GM21737 (cell line): ENCODE data around the gene NEGR1.

ENCODE experiments used
- ATAC-seq: cut with Tn5 transposase; IDR thresholded peaks from one replicate; pipeline ENCODE4 v1.9.1; 2021; ENCODE audit warnings: mild to moderate bottlenecking, moderate library complexity; ENCODE audit not compliant: unreplicated experiment

The NEGR1 gene

GRCh38 chr1:71788113-71788512, 494.2 kb downstream of the NEGR1 start:
- no peak for ATAC-seq

GRCh38 chr1:71787699-71788098, 494.6 kb downstream of the NEGR1 start:
- no peak for ATAC-seq

DNA sequence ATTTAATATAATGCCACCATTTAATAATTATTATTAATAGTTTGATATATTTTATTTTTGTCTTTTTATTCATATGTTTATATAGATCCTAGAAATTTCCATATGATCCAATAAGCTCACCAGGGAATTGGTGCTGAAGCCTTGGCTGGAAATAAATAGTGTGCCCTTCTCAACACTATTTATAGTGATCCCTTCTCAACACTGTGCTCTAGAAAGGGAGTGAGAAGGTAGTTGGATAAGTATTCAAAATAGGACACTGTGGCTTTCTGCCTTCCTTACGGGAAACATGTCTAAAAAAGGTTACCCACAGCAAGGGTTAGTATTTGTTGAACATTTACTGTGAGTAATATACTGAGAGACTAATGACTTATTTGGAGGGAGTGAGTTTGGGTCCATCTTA, 496.1 kb downstream of the NEGR1 start:
- no peak for ATAC-seq

GRCh38 chr1:71785450-71785849, 496.9 kb downstream of the NEGR1 start:
- ATAC-seq, result no peak

DNA sequence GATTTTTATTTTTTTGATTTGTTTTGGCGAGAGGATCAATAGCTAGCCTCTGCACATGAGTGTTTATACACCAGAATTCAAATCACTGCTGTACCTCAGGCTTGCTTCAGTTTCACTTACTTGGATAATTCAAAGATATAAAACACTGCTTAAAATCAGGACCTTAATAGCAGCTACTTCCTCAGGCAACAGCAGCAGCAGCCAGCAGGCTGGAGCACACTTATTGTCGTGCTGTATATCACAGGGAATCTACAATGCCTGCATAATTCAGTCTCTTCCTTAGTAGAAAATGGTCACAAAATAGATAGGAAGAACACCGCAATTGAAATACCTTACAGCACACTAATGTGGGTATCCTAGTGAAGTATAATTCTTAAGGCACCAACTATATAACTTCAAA, 497.3 kb downstream of the NEGR1 start:
- ATAC-seq, result no peak

- no peak for ATAC-seq
Measured at GRCh38 chr1:71784241-71784640, 498.1 kb downstream of the NEGR1 start.

DNA sequence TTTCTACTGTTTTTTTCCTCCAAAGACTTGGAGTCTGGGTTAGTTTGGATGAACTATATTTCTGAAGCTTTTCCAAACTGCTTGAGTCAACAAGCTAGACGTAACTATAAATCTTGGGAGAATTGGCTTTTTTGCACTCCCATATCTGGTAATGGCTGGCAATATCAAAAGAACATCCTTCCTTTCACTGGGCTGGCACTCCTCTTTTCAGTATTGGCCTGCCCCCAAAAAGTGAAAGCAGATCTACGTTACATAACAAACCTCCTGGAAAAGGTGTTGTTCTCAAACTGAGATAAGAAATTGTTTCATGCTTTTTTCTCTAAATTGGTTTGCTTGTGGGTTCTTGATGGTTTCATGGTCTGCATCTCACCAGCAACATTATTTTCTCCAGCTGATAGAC, 499.3 kb downstream of the NEGR1 start:
- no peak for ATAC-seq

DNA sequence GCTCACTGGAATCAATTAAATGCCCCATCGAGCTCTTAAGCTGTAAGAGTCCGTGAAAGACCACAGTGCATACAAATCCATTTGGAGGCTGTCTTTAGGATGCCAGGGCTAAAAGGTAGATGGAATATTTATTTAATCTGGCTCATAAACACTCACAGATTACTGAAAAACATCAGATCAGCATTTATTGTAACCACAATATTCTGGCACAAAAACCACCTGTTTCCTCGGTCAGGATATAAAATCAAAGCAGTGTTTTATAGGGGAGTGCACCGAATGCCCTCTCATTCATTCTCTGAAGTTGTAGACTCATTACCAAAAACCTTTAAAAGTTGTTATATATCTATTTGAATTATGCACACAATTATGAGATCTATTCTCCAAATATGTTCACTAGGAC, 500.9 kb downstream of the NEGR1 start:
- ATAC-seq, result no peak

GRCh38 chr1:71780681-71781080, 501.7 kb downstream of the NEGR1 start:
- ATAC-seq, result no peak

GRCh38 chr1:71778940-71779339, 503.4 kb downstream of the NEGR1 start:
- ATAC-seq, result no peak

- no peak for ATAC-seq
Measured at GRCh38 chr1:71777094-71777493, 505.2 kb downstream of the NEGR1 start.

- ATAC-seq, result no peak
Measured at GRCh38 chr1:71774705-71775104, 507.6 kb downstream of the NEGR1 start.

DNA sequence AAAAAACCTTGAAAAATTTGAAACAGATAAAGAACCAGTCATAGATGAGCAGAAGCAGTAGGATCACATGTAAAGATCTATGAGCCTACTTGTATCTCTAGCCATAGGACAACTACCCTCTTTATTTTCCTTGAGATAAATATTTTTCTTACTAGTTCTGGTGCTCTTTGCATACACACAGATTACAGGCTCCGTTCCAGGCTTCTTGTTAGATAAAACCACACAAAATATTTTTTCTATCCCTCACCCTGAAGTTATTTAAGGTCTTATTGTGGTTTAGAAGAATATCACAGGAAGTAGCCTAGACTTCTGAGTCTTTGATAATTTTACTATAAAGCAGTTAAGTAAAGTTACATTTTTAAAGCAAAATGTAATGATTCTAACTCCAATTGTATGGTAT, 512.2 kb downstream of the NEGR1 start:
- ATAC-seq, result no peak

GRCh38 chr1:71766748-71767147, 515.6 kb downstream of the NEGR1 start:
- no peak for ATAC-seq

DNA sequence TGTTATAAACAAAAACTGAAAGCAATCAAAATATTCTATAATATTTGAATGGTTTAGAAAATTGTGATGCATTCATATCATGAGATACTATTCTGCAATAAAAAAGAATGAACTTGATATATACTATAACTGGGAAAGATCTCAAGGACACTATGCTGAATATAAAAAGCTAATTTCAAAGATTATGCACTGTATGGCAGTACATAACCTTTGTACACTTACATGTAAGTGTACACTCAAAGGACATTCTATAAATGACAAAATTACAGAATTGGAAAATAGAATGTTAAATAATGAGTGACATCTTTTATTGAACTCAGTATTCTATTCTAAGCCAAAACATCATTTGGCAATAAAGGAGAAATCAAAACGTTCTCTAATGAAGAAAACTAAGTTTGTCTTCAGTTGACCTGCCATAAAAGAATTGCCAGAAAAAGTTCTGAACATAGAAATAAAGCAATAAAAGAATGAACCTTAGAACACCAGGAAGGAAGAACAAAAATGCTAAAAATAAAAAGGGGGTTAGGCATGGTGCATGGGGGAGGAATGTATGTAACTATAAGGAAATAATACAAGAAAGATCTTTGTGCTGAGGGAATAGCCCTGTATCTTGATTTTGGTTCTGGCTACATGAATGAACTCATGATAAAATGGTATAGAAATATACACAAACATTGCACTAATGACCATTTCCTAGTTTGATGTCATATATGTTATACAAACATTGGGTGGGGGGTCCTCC, 519.7 kb downstream of the NEGR1 start:
- no peak for ATAC-seq

- ATAC-seq, result no peak
Measured at GRCh38 chr1:71755441-71755840, 526.9 kb downstream of the NEGR1 start.

GRCh38 chr1:71753746-71754145, 528.6 kb downstream of the NEGR1 start:
- no peak for ATAC-seq

DNA sequence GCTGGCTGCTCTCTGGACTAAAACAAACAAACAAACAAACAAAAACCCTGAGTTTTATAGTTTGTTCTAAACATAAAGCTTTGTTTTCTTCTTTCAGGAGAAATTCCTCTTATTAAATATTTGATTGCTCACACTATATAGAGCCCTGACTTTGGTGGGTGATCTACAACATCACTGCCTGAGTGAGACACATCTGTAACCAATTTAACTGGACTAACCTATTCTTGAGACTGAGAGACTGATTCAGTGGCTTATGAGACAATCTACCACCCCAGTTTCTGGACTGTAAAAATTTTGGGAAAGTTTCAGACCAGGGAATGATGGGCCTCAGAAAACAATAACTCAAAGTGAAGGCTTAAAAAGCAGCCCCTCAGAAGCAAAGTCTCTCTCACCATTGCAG, 537.0 kb downstream of the NEGR1 start:
- ATAC-seq, result no peak

- ATAC-seq, result no peak
Measured at GRCh38 chr1:71743862-71744261, 538.5 kb downstream of the NEGR1 start.

- ATAC-seq, result no peak
Measured at GRCh38 chr1:71738910-71739309, 543.4 kb downstream of the NEGR1 start.

DNA sequence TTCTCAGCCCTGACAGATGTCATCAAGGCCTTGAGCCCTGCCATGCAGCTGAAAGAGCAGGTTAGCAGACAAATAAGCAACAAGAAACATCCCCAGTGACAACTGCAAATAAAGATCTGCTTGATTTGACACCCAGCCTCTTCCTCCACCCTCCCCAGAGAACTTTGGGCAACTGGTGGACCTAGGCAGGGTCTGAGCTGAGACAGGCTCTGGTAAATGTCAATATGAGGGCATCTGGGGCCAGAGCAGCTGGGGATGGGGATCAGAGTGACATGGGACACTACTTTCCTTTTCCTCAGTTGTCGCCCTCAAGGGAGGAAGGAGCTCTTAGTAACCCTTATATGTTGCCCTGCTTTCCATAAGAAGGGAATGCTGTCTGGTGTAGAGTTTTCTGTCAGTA, 544.1 kb downstream of the NEGR1 start:
- ATAC-seq, result no peak

DNA sequence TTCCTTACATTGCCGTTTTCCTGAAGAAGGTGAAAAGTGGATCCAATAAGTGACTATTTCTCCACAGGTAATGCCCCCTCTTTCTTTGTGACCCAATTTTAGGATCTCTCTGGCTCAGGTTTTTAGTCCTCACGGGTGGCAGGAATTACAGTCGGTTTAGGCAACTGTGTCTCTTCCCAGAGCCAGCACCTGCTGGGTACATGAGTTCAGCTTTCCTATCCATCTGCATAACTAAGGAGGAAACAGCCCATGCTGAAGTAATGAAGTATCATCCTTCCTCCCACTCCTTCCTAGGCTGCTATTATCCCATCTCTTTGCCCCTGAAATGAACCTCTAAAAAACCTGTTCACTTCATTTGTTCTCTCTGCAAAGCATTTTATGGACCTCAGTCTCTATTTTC, 544.6 kb downstream of the NEGR1 start:
- ATAC-seq, result no peak

GRCh38 chr1:71733121-71733520, 549.2 kb downstream of the NEGR1 start:
- ATAC-seq, result no peak
